Rectal smooth muscle tissue (tissue), 1 donor: ENCODE results near the gene PCDHB1.
"Not testable (repeated sequence)": the region's sequence is repeated elsewhere in the genome, so short reads cannot be mapped to it uniquely, and the experiment has no call there.

Experiments used
- H3K27ac ChIP-seq: one replicate; pipeline ENCODE4 v1.7.0; 2013; ENCODE audit warnings: low read depth, low read length, inconsistent platforms
- H3K27me3 ChIP-seq: one replicate; pipeline ENCODE4 v1.7.0; 2013; ENCODE audit warnings: low read length; ENCODE audit not compliant: control insufficient read depth, insufficient read depth
- H3K36me3 ChIP-seq: one replicate; pipeline ENCODE4 v1.7.0; 2013; ENCODE audit warnings: low read length; ENCODE audit not compliant: control insufficient read depth, insufficient read depth
- H3K4me1 ChIP-seq: one replicate; pipeline ENCODE4 v1.7.0; 2013; ENCODE audit warnings: low read length; ENCODE audit not compliant: control insufficient read depth, insufficient read depth
- H3K4me3 ChIP-seq: one replicate; pipeline ENCODE4 v1.7.0; 2013; ENCODE audit warnings: low read length
- H3K9ac ChIP-seq: one replicate; pipeline ENCODE4 v1.7.0; 2013; ENCODE audit warnings: low read length

PCDHB1 gene

DNA sequence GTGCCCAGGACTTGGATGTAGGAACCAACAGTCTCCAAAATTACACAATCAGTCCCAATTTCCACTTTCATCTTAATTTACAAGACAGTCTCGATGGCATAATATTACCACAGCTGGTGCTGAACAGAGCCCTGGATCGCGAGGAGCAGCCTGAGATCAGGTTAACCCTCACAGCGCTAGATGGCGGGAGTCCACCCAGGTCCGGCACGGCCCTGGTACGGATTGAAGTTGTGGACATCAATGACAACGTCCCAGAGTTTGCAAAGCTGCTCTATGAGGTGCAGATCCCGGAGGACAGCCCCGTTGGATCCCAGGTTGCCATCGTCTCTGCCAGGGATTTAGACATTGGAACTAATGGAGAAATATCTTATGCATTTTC is 44.1 kb downstream of the PCDHB1 start:
- no peaks in the 10 kb centered on the region for H3K36me3 ChIP-seq
- no peak overlapping the region for H3K9ac ChIP-seq
- H3K27ac ChIP-seq, result no peak overlapping the region
- peak overlapping the region; percentile 33 for H3K4me3 ChIP-seq
- H3K4me1 ChIP-seq, result no peaks in the 10 kb centered on the region
- no peaks in the 10 kb centered on the region for H3K27me3 ChIP-seq

DNA sequence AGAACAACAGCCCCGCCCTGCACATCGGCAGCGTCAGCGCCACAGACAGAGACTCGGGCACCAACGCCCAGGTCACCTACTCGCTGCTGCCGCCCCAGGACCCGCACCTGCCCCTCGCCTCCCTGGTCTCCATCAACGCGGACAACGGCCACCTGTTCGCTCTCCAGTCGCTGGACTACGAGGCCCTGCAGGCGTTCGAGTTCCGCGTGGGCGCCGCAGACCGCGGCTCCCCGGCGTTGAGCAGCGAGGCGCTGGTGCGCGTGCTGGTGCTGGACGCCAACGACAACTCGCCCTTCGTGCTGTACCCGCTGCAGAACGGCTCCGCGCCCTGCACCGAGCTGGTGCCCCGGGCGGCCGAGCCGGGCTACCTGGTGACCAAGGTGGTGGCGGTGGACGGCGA is 45.0 kb downstream of the PCDHB1 start:
- H3K27me3 ChIP-seq, H3K4me1 ChIP-seq, H3K9ac ChIP-seq, H3K27ac ChIP-seq, H3K4me3 ChIP-seq, H3K36me3 ChIP-seq: not testable (repeated sequence)

DNA sequence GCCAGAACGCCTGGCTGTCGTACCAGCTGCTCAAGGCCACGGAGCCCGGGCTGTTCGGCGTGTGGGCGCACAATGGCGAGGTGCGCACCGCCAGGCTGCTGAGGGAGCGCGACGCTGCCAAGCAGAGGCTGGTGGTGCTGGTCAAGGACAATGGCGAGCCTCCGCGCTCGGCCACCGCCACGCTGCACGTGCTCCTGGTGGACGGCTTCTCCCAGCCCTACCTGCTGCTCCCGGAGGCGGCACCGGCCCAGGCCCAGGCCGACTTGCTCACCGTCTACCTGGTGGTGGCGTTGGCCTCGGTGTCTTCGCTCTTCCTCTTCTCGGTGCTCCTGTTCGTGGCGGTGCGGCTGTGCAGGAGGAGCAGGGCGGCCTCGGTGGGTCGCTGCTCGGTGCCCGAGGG is 45.4 kb downstream of the PCDHB1 start:
- not testable (repeated sequence) for H3K27me3 ChIP-seq, H3K36me3 ChIP-seq, H3K4me3 ChIP-seq, H3K4me1 ChIP-seq, H3K27ac ChIP-seq, H3K9ac ChIP-seq

DNA sequence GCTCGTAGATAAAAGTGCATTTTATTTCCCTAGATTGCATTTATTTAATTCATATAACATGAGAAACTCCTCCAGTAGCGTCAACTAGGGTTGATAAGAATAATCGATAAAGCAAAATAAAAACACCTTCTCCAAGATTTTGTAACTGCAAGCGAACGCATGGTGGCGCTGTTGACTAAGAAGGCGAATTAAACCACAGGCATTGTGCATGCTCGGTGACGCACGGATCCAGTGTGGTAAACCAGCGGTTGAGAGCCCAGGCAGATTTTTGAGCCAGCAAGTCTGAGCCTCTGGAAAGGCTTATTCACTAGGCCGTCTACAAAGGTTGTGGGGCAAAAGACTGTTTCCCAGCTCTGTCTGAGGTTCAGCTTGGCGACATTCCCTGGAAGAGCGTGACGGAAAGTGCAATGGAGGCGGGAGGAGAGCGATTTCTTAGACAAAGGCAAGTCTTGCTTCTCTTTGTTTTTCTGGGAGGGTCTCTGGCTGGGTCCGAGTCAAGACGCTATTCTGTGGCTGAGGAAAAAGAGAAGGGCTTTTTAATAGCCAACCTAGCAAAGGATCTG is 49.1 kb downstream of the PCDHB1 start, which contains the start of gene PCDHB3:
Gene PCDHB3, plus strand, starts transcription at position 231 of the 563 bp plus-strand sequence. Its CDS starts 177 bp downstream, at position 408.
- Histone ChIP-seq H3K27me3 (no peaks in the 10 kb centered on the region), H3K9ac (no peak within 1 kb of the TSS), H3K4me3 (peak within 1 kb of the TSS; percentile 25), H3K36me3 (no peaks in the 10 kb centered on the region), H3K4me1 (no peaks in the 10 kb centered on the region), H3K27ac (no peak within 1 kb of the TSS)

DNA sequence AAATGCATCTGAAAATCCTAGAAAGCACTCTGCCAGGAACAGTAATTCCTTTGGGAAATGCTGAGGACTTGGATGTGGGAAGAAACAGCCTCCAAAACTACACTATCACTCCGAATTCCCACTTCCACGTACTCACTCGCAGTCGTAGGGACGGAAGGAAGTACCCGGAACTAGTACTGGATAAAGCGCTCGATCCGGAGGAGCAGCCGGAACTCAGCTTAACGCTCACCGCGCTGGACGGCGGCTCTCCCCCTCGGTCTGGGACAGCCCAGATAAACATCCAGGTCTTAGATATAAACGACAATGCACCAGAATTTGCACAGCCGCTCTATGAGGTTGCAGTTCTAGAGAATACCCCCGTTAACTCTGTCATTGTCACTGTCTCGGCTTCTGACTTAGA is 49.9 kb downstream of the PCDHB1 start:
- H3K4me1 ChIP-seq, result no peaks in the 10 kb centered on the region
- H3K36me3 ChIP-seq, result no peaks in the 10 kb centered on the region
- peak overlapping the region; percentile 25 for H3K4me3 ChIP-seq
- no peak overlapping the region for H3K9ac ChIP-seq
- no peaks in the 10 kb centered on the region for H3K27me3 ChIP-seq
- no peak overlapping the region for H3K27ac ChIP-seq

DNA sequence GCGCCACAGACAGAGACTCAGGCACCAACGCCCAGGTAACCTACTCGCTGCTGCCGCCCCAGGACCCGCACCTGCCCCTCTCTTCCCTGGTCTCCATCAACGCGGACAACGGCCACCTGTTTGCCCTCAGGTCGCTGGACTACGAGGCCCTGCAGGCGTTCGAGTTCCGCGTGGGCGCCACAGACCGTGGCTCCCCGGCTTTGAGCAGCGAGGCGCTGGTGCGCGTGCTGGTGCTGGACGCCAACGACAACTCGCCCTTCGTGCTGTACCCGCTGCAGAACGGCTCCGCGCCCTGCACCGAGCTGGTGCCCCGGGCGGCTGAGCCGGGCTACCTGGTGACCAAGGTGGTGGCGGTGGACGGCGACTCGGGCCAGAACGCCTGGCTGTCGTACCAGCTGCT is 50.9 kb downstream of the PCDHB1 start:
- not testable (repeated sequence) for H3K36me3 ChIP-seq, H3K4me1 ChIP-seq, H3K27me3 ChIP-seq, H3K4me3 ChIP-seq, H3K9ac ChIP-seq, H3K27ac ChIP-seq

DNA sequence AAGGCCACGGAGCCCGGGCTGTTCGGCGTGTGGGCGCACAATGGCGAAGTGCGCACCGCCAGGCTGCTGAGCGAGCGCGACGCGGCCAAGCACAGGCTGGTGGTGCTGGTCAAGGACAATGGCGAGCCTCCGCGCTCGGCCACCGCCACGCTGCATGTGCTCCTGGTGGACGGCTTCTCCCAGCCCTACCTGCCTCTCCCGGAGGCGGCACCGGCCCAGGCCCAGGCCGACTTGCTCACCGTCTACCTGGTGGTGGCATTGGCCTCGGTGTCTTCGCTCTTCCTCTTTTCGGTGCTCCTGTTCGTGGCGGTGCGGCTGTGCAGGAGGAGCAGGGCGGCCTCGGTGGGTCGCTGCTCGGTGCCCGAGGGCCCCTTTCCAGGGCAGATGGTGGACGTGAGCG is 51.3 kb downstream of the PCDHB1 start:
- H3K9ac ChIP-seq, H3K4me3 ChIP-seq, H3K4me1 ChIP-seq, H3K27me3 ChIP-seq, H3K27ac ChIP-seq, H3K36me3 ChIP-seq: not testable (repeated sequence)

DNA sequence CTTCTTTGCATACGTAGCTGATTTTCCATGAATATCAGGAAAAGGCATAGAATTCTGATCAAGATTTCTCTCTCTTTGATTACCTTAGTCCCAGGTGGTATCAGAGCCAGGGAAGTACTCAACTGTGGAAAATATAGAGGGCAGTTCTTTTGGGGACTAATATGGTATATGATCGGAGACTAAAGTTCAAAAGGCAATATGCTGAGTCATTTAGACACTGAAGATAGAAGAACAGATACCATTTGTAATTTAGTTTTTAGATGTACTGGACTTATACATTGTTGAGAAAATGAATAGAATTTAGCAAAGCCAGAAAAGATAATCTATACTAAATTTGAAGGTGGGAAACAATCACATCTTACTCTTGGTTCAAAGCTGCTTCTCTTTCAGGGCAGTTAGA is 54.2 kb downstream of the PCDHB1 start:
- Histone ChIP-seq H3K36me3 (no peaks in the 10 kb centered on the region), H3K27ac (no peak overlapping the region)

More for the DNA sequence above, 54.2 kb downstream of the PCDHB1 start:
- Histone ChIP-seq H3K27me3 (no peaks in the 10 kb centered on the region), H3K4me3 (no peak overlapping the region), H3K4me1 (no peaks in the 10 kb centered on the region), H3K9ac (no peak overlapping the region)
